CD4-positive, alpha-beta T cell treated with Interleukin-17A for 4 hours (primary cell): ENCODE measurements around the gene CXXC1.
A peak's percentile ranks its signal among the peaks of the same experiment; 100 is the strongest.
"Not testable (repeated sequence)": the region's sequence is repeated elsewhere in the genome, so short reads cannot be mapped to it uniquely, and the experiment has no call there.

Experiments used
- DNase-seq: peaks from one replicate; pipeline ENCODE4 v3.0.0-alpha.2; 2020; ENCODE audit warnings: mixed read lengths

CXXC1 gene

GRCh38 chr18:50273203-50274043, 14.1 kb downstream of the CXXC1 start:
- no peak for DNase-seq

DNA sequence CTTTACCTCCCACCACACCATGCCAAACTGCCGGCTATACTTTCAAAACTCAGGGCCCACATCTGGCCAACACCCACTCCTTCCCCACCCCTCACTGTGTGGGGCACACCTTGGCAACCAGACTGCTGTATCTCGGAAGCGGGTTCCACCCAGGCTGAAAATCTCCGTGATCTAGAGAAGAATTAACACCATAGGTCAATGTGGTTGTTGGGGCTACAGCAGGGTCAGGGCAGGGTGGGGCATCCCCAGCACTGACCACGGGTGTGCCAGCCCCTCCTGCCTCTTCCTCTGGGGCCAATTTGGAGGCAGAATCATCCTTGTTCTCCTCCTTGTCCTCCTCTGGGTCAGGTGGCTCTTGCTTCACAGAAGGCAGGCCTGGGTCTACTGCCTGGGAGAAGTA, 14.9 kb downstream of the CXXC1 start:
- no peak for DNase-seq

GRCh38 chr18:50268022-50268747, 19.3 kb downstream of the CXXC1 start:
- DNase-seq, result peak; percentile 87

GRCh38 chr18:50266248-50266704, 21.2 kb downstream of the CXXC1 start, which contains the start of gene CFAP53:
Gene CFAP53, minus strand, starts transcription at chr18:50266495. Its CDS starts 91 bp downstream, at chr18:50266404.
- DNase-seq, result peak; percentile 90

GRCh38 chr18:50262977-50263376, 24.5 kb downstream of the CXXC1 start:
- DNase-seq, result no peak

GRCh38 chr18:50250935-50251334, 36.6 kb downstream of the CXXC1 start:
- DNase-seq, result no peak

DNA sequence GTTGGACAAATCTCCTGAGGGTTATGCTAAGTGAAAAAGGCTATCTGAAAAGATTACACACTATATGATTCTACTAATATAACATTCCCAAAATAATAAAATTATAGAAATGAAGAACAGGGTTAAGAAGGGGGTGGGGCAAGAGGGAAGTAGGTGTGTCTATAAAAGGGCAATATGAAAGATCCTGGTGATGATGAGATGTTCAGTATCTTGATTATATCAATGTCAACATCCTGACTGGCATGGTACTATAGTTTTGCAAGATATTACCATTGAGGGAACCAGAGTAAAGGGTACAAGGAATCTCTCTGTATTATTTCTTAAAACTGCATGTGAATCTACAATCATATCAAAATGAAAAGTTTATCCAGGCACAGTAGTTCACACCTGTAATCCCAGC, 37.9 kb downstream of the CXXC1 start:
- no peak for DNase-seq

DNA sequence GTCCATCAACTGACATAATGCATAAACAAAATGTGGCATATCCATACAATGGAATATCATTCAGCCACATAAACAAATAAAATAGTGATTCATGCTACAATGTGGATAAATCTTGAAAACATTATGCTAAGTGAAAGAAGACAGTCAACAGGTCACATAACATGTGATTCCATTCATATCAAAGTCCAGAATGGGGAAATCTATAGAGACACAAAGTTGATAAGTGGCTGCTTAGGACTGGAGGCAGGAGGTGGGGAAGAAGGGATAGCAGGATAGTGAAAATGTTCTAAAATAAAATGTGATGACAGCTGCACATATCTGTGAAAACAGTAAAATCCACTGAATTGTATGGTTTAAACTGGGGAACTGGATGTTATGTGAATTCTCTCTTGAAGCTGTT, 39.9 kb downstream of the CXXC1 start:
- no peak for DNase-seq

GRCh38 chr18:50241768-50242167, 45.7 kb downstream of the CXXC1 start:
- DNase-seq, result not testable (repeated sequence)

DNA sequence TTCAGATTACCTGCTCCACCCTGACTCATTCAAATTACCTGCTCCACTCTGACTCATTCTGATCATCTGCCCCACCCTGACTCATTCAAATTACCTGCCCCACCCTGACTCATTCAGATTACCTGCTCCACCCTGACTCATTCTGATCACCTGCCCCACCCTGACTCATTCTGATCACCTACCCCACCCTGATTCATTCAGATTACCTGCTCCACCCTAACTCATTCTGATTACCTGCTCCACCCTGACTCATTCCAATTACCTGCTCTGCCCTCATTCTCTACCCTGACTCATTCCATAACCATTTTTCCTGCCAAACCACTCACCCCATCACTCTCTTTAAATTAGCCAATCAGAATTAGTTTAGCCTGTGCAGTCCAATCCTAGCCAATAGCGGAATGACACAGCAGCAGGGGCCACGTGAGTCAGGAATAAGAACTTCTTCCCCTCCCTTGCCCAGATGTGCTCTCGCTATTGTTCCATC, 47.4 kb downstream of the CXXC1 start:
- DNase-seq, result peak; percentile 19

DNA sequence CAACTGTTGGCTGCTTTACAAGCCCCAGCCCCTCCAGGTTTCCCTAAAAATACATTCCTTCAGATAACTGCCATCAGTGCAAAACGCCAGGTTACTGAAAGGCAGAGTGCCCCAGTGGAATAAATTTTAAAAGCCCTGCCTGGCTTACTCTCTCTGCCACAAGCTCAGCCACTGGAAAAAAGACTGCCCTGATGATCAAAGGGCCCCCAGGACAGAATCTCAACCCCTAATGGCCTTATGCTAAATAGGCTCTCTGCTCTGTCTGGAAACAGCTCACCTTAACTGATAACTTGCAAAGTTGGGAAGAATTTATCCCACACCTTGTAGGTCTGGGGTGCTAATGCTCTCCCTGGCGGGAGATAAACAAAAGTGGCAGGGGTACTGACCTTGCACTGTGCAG, 55.1 kb downstream of the CXXC1 start:
- no peak for DNase-seq
